GM12878 (cell line): ENCODE data around the gene COL6A3.

Source experiments
- EP300 ChIP-seq, 2 experiments: fragments of 150-350 bp in 1 of 2; IDR thresholded peaks; 2 replicates each; pipeline ENCODE4 v1.6.1; 2011 to 2012; ENCODE audit warnings: low read depth in 2 of 2, low read length in 2 of 2, borderline replicate concordance in 1 of 2, improper control_type of control experiment in 1 of 2, inconsistent platforms in 1 of 2; ENCODE audit not compliant: control insufficient read depth in 1 of 2
- MYB ChIP-seq: fragments of 150-350 bp; IDR thresholded peaks from 2 replicates; pipeline ENCODE4 v1.6.1; 2014; ENCODE audit warnings: mild to moderate bottlenecking, low read depth, low read length, borderline replicate concordance
- SP1 ChIP-seq: IDR thresholded peaks from one replicate; pipeline ENCODE4 v1.6.1; 2011; ENCODE audit warnings: low read depth, low read length
- SRF ChIP-seq, 2 experiments: IDR thresholded peaks; 2 replicates each; pipeline ENCODE4 v1.6.1; 2011; ENCODE audit warnings: low read depth in 2 of 2, low read length in 2 of 2, mild to moderate bottlenecking in 1 of 2, moderate library complexity in 1 of 2

DNA sequence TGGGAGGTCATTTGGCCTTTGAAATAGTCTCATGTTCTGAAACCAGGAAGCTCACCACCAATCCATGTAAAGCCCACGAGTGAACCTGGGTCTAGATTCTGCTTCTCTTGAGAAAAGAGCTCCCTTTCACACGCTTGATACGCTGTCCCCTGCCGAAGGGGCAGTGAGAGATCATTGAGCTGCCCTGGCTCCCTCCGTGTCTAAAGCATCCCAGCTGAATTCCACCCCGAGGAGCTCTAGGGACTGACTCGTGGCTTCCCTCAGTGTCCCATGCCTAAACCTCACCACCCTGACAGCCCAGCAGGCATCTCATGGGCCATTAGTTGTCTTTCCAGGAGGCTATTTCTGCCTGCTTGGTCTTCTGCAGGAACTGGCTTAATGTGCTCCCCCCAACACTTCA is 68.6 kb downstream of the COL6A3 start:
- TF ChIP-seq SP1 (no peak), MYB (no peak), EP300 (IDR thresholded peaks at IDR 0.05; ENCODE audit: borderline replicate concordance in 1 of 2, control insufficient read depth in 1 of 2, low read depth in 2 of 2, low read length in 2 of 2) (no peak), SRF (IDR thresholded peaks at IDR 0.05; ENCODE audit: low read depth in 2 of 2, low read length in 2 of 2) (no peak)
